ENCODE data around the gene GOLGA8N.
"Not testable (repeated sequence)": the region's sequence is repeated elsewhere in the genome, so short reads cannot be mapped to it uniquely, and the experiment has no call there.

The GOLGA8N gene

DNA sequence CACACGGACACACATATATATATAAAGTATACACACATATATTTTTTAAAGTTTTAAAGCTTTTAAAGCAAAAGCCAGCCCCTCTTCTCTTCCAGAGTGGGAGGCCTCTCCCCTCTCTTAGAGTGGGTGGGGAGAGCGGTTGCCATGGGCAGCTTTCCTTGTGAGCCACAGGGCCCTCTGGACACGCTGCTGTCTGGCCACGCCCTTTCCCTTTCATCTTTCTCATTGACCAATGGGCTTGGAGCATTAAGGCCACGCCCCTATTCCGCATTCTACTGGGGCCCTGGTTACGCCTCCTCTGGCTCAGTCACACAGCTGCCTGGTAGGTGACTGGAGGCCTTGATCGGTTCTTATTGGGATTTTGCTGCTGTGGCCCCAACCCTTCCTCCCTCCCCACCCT, at the start of gene GOLGA8N:
GOLGA8N (plus strand) TSS at position 306 of the 400 bp plus-strand sequence.
- not testable (repeated sequence) for DNase-seq (ENCODE audit: low spot score)

DNA sequence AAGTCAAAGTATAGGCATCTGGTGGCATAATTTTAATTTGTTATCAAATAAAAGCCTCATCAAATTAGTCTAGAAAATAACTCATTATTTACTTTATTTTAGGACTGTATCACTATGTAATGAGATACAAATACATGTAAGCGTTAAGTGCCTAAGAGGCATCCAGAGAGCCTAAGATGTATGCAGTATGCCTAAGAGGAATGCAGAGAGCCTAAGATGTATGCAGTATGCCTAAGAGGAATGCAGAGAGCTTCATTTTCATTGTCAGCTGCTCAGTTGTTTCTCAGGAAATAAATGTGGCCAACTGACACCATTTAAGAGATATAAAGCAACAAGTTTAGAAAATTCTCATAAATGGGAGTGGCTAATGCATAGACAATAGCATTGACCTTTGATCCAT, 49.8 kb upstream of the GOLGA8N start:
- not testable (repeated sequence) for DNase-seq (ENCODE audit: low spot score)

DNA sequence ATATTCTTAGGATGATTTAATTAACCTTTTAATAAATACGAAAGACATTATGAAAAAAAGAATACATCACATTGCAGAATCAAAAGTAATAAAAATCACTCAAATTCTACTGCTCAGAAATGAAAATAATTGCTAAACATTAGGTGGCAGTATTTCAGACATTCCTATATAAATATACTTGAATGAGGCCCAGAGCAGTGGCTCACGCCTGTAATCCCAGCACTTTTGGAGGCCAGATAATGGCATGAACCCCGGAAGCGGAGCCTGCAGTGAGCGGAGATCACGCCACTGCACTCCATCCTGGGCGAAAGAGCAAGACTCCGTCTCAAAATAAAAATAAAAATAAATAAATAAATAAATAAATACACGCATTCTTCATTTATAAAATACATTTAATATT, 48.1 kb upstream of the GOLGA8N start:
- not testable (repeated sequence) for DNase-seq (ENCODE audit: low spot score)

DNA sequence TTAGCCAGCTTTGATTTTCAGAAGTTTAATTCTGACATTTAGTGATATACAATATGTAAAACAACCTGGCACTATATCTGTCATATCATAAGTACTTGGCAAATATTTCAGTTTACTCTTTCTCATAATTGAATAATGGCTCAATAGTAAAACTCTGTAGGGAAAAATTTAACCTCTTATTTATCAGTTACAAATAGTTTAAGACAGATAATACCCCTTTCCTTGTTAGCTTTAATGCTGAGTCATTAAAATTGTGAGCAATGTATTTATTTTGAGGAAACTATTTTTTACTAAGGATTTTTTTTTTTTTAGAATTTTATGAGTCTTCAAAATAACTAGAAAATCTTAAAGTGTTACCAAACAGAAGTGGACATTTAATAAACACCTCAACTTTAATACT, 38.7 kb upstream of the GOLGA8N start:
- not testable (repeated sequence) for DNase-seq (ENCODE audit: low spot score)

DNA sequence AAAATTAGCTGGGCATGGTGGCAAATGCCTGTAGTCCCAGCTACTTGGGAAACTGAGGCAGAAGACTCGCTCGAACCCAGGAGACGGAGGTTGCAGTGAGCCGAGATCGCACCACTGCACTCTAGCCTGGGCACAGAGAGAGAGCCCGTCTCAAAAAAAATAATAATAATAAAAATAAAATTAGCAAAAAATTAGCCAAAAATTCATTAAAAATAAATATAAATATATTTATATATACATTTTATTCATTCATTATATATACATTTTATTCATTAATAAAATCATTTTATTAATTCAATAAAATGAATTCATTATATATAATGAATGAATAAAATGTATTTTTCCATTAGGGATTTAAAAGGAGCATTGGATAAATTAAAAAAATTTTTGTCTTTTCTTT, 31.1 kb upstream of the GOLGA8N start:
- DNase-seq (ENCODE audit: low spot score): not testable (repeated sequence)

DNA sequence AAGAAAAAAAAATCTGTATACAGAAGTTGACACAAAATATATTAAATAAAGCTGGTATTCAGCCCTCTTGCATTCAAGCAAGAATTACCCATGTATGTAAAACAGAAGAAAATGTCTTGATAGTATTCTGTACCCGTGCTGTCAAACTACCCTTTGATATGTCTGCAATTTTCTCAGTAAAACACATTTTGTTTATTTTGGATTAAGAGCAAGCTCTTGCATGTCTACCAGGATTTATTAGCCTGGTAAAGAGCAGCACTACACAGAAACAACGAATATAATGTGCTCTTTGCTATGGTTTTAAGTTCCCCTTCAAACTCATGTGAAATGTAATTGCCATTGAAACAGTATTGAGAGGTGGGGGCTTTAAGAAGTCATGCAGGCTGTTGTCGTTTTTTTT, 24.3 kb upstream of the GOLGA8N start:
- not testable (repeated sequence) for DNase-seq (ENCODE audit: low spot score)

DNA sequence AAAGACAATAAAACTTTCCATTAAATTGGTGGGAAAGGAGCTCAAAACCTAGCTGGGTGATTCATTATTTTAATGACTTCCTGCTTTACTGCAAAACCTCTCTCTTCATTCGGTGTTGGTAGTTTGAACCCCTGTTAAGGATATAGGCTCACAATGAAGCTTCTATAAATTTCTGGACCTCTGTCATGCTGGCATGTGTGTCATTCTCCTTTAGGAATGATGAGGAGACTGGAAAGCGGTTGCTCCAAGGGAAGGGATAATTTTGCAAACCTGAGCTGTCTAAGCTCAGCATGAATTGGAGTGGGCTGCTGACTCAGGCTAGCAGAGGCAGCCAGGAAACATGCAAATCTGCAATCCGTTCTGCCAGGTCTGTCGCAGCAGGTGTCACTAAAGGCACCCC, 14.8 kb upstream of the GOLGA8N start:
- not testable (repeated sequence) for DNase-seq (ENCODE audit: low spot score)

DNA sequence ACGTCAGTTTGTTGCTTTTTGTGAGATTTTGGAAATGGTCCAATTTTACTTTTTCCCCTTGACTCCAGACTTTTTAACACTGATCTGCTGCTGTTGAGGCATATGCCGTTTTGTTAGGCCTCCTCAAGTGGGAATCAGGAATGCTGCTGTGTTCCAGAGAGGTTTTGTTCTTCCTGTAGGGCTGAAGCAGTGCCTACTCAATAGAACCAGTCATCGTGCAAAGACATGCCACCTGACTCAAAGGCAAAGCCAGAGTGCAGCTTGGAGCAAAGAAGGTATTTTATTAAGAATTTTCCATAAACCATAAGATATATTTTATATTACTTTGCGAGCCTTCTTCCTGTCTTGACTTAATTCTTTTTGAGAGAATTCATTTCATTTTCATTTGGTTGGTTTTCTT, 7.4 kb upstream of the GOLGA8N start:
- DNase-seq (ENCODE audit: low spot score): not testable (repeated sequence)

DNA sequence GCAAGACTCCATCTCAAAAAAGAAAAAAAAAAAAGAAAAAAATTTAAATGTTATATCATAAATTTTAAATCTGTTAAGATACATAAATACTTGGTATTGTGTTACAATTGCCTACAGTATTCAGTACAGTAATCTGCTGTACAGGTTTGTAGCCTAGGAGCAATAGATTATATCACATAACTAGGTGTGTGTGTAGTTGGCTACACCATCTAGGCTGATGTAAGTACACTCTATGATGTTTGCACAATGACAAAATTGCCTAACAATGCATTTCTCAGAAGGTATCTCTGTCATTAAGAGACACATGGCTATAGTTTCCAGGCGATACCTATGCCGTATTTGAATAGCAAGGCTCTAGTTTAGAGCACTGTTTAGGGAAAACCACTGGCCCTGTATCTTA, 16.3 kb downstream of the GOLGA8N start:
- DNase-seq (ENCODE audit: low spot score): not testable (repeated sequence)

DNA sequence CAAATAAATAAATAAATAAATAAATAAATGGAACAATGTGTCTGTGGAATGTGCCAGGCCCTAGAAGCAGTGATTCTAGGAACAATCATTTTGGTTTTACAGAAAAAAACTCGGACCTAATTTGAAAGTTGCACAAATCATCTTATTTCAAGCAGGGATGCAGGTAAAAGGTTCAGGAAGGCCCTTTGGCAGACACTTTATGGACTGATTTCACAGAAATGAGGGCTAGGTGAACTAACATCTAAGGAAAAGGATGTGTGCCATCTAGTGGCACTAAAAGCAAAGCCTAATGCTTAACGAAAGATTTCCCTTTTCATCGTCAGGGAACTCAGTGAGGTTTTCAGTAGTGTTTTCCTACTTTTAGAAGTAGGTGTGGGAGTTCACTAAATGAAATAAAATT, 17.5 kb downstream of the GOLGA8N start:
- DNase-seq (ENCODE audit: low spot score): peak; percentile 69

DNA sequence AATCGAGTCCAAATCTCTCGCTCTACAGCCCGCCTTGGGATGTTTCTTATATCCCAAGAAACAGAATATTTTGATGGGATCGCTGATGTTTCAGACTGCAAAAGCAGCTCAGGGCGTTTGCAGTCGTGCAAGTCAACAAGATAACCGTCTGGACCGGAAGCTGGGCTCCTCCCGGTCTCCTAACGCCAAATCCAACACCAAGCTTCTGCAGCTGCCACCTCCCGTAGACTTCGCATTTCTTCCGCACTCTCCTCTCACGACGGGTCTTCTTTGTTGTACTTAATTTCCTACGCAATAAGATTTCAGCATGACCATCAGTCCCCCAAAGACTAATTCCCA, 21.4 kb downstream of the GOLGA8N start:
- not testable (repeated sequence) for DNase-seq (ENCODE audit: low spot score)

DNA sequence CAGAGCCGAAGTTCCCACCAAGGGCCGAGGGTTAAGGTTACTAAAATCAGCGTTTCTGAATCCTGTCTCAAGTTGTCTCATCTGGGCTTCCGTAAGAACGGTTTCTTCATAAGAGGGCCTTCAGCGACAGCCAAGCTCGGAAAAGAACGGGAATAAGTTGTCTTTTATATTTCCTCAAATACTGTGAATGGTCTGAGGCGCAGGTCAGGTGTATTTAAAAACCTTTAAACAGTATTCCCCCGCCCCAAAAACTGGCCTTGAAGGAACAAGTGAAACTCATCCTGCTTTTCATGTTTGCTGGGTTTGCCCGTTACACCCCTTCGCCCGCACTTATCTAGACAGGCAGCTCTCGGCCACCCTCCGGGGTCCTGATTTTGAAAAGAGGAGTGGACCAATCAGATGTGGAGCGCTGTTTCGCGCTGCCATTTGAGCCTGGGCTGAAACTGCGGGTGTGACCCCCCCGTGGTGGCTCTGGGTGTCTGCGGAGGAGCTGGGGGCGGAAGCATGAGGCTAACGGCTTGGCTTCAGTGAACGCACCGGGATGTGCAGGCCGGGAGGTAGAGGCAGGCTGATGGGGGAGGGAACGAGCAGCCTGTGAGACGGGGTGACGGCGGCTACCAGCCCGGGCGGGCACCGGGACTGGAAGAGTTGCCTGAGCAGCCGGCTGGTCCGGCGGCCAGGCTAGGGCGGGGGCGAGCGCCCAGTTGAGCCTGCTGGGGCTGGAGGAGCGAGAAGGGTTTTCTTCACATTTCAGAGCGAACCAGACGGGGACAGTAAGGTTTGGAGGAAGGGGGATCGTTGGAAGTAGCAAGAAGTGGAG, 22.0 kb downstream of the GOLGA8N start, which contains the start of gene ARHGAP11A:
ARHGAP11A (plus strand) TSS at position 454 of the 820 bp plus-strand sequence. CDS start 708 bp downstream, outside the sequence.
- DNase-seq (ENCODE audit: low spot score): peak; percentile 92

DNA sequence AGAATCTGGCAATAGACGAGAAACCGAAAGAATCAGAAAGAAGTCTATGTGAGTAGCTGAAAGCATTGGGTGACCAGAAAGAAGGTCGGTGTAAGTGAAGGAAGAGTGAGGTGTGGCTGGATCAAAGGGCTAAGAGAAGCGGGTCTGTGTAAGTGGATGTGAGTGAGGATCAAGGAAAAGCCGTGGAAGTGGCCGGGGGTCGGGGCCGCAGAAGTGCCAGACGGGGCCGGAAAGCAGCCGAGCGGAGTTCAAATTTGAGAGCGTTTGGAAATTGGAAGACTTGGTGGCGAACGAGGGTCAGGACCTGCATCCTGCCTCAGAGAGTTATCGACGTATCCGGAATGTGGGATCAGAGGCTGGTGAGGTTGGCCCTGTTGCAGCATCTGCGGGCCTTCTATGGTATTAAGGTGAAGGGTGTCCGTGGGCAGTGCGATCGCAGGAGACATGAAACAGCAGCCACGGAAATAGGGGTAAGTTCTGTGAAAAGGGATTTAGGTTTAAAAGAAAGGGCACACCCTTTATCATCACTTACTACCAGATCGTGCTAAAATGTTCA, 22.7 kb downstream of the GOLGA8N start:
- peak; percentile 60 for DNase-seq (ENCODE audit: low spot score)

DNA sequence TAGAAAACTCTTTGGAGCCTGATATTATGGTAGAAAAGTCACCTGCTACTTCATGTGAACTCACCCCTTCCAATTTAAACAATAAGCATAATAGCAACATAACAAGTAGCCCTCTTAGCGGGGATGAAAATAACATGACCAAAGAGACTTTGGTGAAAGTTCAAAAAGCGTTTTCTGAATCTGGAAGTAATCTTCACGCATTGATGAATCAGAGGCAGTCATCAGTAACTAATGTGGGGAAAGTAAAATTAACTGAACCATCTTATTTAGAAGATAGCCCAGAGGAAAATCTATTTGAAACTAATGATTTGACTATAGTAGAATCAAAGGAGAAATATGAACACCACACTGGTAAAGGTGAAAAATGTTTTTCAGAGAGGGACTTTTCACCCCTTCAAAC, 43.2 kb downstream of the GOLGA8N start:
- no peak for DNase-seq (ENCODE audit: low spot score)

DNA sequence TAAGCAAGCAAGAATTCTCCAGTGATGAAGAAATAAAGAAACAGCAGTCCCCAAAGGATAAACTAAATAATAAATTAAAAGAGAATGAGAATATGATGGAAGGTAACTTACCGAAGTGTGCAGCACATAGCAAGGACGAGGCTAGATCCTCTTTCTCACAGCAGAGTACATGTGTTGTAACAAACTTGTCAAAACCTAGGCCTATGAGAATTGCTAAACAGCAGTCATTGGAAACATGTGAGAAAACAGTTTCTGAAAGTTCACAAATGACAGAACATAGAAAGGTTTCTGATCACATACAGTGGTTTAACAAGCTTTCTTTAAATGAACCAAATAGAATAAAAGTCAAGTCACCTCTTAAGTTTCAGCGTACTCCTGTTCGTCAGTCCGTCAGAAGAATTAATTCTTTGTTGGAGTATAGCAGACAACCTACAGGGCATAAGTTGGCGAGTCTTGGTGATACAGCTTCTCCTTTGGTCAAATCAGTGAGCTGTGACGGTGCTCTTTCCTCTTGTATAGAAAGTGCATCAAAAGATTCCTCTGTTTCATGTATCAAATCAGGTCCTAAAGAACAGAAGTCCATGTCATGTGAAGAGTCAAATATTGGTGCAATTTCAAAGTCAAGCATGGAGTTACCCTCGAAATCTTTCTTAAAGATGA, 43.8 kb downstream of the GOLGA8N start:
- no peak for DNase-seq (ENCODE audit: low spot score)

DNA sequence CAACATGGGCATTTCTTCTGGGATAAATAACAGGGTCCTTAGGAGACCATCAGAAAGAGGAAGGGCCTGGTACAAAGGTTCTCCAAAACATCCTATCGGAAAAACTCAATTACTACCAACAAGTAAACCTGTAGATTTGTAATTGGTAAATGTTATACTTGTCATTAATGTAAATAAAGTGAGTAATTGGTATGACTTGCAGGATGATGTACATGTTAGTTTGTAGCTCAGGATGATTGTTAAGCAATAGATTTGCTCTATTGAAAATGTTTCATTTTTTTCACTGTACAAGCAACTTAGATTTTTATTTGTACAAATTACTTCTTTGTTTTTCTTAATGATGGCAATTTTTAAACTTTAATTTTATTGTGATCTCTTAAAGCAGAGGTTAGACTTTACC, 44.4 kb downstream of the GOLGA8N start:
- no peak for DNase-seq (ENCODE audit: low spot score)

DNA sequence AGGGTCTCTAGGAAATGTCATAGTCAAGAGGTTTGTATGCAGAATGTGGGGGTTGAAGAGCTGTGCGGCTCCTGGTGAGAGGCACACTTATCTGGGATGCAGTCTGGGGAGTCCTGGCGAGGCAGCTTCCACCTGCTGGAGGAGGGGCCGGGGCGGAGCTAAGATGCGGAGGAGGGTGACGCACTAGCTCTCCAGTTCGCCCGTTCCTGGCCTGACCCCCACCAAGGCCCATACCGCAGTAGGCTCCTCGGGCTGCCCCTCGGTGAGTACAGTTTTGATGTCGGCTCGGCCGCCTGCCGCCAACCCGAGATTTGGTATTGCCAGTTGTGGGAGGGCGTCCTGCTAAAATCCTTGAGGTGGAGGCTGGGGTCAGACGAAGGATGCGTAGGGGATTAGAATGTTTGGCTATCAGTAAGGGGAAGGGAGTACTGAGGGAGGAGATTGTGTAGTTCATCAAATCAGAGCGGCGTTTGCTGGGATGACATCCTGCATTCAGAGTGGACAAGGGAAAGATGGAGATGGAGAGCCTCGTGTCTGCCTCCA, 48.3 kb downstream of the GOLGA8N start, which contains the start of gene SCG5:
SCG5 (plus strand) TSS at position 194 of the 543 bp plus-strand sequence. CDS start 1,883 bp downstream, outside the sequence.
- no peak for DNase-seq (ENCODE audit: low spot score)

DNA sequence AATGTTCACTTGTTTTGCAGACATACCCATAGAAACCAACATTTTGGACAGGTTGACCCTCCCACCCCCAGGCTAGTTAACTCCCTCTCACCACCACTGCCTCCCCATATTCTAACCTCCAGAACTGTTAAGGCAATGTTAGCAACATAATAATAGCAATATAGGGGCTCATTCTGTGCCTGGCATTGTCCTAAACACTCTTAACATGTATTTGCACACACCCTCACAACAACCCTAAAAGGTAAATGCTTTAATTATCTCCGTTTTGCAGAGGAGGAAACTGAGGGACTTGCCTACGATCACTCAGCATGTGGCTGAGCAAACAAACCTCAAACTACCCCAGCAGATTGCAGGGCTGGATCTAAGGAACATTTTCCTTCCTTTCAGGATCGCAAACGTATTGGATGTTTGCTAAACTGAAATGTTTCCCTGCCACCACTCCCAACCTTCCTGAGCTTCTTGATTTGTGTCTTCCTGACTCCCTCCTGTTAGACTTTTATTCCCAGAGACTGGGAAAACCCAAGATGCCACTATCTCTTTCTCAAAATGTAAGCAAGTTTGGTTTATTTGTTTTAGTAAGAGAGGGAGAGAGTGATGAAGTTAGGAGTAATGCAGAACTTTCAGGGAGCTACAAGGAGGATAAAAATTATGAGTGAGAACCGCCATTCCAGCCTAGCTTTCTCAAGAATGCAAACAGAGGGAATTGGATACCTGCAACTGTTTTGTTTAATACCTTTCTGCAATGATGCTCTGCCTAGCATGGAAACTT, 49.6 kb downstream of the GOLGA8N start:
- no peak for DNase-seq (ENCODE audit: low spot score)

DNA sequence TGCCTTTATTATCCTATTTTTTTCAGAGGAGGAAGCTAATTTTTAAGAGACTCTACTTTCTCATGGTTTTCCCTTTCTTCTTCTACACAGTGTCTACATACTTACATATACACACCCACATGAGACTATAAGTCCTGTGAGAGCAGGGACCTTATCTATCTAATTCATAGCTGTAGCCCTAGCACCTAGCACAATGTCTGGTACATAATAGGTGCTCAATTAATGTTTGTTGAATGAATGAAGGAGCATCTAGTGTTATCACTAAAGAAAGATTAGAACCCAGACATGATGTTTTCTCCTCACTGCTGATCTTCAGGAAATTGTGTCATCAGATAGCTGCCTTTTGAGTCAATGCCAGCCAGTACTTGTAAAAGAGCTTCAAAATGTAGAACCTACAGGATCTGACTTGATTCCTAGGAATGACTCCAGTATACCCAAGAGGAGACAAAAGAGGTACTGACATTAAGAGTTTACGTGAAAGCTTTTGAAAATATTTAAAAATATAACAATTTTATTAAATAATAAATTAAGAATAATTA, 50.7 kb downstream of the GOLGA8N start:
- DNase-seq (ENCODE audit: low spot score): no peak

DNA sequence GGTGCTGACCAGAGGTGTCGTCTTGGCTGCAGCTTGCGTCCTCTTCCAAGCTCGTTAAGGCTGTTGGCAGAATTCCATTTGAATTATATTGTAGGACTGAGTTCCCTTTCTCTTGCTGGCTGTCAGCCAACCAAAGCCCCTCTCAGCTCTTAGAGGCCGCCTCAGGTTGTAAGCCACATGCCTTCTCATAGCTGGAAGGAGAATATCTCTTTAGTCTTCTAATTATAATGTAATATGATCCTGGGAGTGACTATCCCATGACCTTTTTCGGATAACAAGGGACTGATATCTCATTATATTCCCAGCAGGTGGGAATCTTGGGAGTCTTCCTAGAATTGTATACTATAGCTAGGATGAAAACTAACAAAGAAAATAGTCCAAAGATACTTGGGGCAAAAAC, 53.0 kb downstream of the GOLGA8N start:
- DNase-seq (ENCODE audit: low spot score): no peak

DNA sequence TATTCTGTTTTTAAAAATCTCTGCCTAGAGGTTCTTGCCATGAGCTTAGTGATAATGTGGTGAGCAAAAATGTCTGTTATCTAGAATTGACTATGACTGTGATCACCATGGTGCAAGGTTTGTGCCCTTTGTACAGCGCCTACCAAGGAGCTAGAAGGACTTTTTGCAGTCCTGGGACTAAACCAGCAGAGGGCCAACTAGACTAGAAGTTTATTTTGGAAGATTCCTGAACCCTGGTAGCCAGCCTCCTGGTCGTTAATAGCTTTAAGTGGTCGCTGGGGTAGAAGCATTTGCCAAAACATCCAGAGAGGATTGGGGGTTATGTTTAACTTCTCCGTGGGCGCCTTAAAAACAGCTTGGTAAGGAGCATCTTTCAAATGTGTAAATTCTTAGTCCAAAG, 56.1 kb downstream of the GOLGA8N start:
- no peak for DNase-seq (ENCODE audit: low spot score)
